BLaER1 treated with 17β-estradiol and CSF1 and Interleukin-3, amounts not matched to agents 10 nM and 100 nM (cell line): ENCODE measurements around the gene TAGAP.

Source experiments
- H3K27ac ChIP-seq, 11 experiments: shearing (Covaris generic); formaldehyde crosslinking; 2 replicates each; pipeline ENCODE4 v1.8.1; 2022
- H3K27me3 ChIP-seq, 11 experiments: shearing (Covaris generic); formaldehyde crosslinking; 2 replicates each; pipeline ENCODE4 v1.8.1; 2022
- H3K36me3 ChIP-seq, 11 experiments: shearing (Covaris generic); formaldehyde crosslinking; 2 replicates each; pipeline ENCODE4 v1.8.1; 2022
- H3K4me1 ChIP-seq, 10 experiments: shearing (Covaris generic); formaldehyde crosslinking; 2 replicates each; pipeline ENCODE4 v1.8.1; 2022
- H3K4me2 ChIP-seq, 11 experiments: shearing (Covaris generic); formaldehyde crosslinking; 2 replicates each; pipeline ENCODE4 v1.8.1; 2022
- H3K4me3 ChIP-seq, 10 experiments: shearing (Covaris generic); formaldehyde crosslinking; 2 replicates each; pipeline ENCODE4 v1.8.1; 2022
- H3K9ac ChIP-seq, 11 experiments: shearing (Covaris generic); formaldehyde crosslinking; 2 replicates each; pipeline ENCODE4 v1.8.1; 2022
- H3K9me3 ChIP-seq, 11 experiments: shearing (Covaris generic); formaldehyde crosslinking; replicated peaks in 1 of 11; 2 replicates each; pipeline ENCODE4 v1.8.1; 2022
- H4K20me1 ChIP-seq, 11 experiments: shearing (Covaris generic); formaldehyde crosslinking; 2 replicates each; pipeline ENCODE4 v1.8.1; 2022
- Cebpa-rat ChIP-seq, 11 experiments: shearing (Covaris generic); IDR thresholded peaks; 2 replicates each; pipeline ENCODE4 v1.8.1; 2022

TAGAP gene

DNA sequence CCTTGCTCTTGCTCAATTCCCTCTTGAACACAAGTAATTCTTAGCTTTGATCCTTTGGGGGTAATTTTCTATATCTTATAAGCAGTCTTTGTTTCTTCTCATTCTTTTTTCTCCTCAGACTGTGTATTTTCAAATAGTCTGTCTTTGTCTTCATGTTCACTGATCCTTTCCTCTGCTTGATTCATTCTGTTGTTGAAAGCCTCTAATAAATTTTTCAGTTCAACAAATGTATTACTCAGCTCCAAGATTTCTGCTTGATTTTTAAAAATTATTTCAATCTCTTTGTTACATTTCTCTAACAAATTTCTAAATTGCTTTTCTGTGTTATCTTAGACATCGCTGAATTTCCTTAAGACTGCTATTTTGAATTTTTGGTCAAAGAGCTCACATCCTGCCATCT, 56.3 kb downstream of the TAGAP start:
- no peak overlapping the region for H3K4me2 ChIP-seq
- H3K4me3 ChIP-seq: no peak overlapping the region
- H3K4me1 ChIP-seq: peaks cover 0 to 5% (median 0%) of the 10 kb centered on the region in 10 experiments; a peak in 1 of 20 replicates
- H3K36me3 ChIP-seq: peaks cover 0 to 40% (median 17%) of the 10 kb centered on the region in 11 experiments; a peak in 14 of 22 replicates
- no peak overlapping the region for H3K27ac ChIP-seq
- H4K20me1 ChIP-seq: no peaks in the 10 kb centered on the region
- no peak for TF ChIP-seq Cebpa-rat (IDR thresholded peaks at IDR 0.05)
- H3K27me3 ChIP-seq: no peaks in the 10 kb centered on the region
- H3K9me3 ChIP-seq: peaks cover 19 to 37% (median 29%) of the 10 kb centered on the region in 11 experiments
- no peak overlapping the region for H3K9ac ChIP-seq

DNA sequence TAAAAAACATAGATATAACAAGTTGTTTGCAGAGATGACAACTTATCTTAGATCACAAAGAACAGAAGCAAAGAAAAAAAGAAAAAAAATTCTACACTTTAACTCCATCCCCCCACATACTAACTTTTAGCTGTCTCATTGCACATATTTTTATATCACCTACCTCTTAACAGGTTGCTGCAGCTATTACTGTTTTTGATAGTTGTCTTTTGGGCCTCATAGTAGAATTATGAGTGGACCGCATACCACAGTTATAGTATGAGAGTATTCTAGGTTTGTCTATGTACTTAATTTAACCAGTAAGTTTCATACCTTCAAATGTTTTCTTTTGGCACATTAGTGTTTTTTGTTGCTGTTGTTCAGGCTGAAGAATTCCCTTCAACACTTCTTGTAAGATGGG, 57.1 kb downstream of the TAGAP start:
- TF ChIP-seq Cebpa-rat (IDR thresholded peaks at IDR 0.05): no peak
- no peak overlapping the region for H3K27ac ChIP-seq
- H3K27me3 ChIP-seq: no peaks in the 10 kb centered on the region

More for the DNA sequence above, 57.1 kb downstream of the TAGAP start:
- H3K9ac ChIP-seq: no peak overlapping the region
- peaks cover 0 to 32% (median 14%) of the 10 kb centered on the region in 11 experiments; a peak in 14 of 22 replicates for H3K36me3 ChIP-seq
- H3K4me1 ChIP-seq: peaks cover 0 to 5% (median 0%) of the 10 kb centered on the region in 10 experiments; a peak in 1 of 20 replicates
- no peaks in the 10 kb centered on the region for H4K20me1 ChIP-seq
- H3K4me2 ChIP-seq: no peak overlapping the region
- no peak overlapping the region for H3K4me3 ChIP-seq
- H3K9me3 ChIP-seq: peaks cover 19 to 36% (median 29%) of the 10 kb centered on the region in 11 experiments
